Caco-2 (cell line): ENCODE data around the gene GGACT. TPM values are rescaled to one million over a fixed set of nuclear protein-coding genes. Genes with fewer than 3 reads are reported as not detected.

Experiments used
- BruUV-seq: library from RNA; stranded (reverse); fragments of 400-500 nt; replicated peaks from 2 replicates; lab custom pipeline; 2021; lab: Mats Ljungman, UMichigan
- CTCF ChIA-PET: fragments of 300-600 bp; sonication (Branson Sonifier 250); formaldehyde crosslinking; loops from one replicate; lab custom pipeline; 2022; ENCODE audit warnings: antibody characterized with exemption; lab: Charles Lee
- POLR2A ChIA-PET: fragments of 300-600 bp; sonication (Branson Sonifier 250); formaldehyde crosslinking; loops from one replicate; lab custom pipeline; 2022; ENCODE audit warnings: antibody characterized with exemption; lab: Charles Lee
- DNase-seq, 2 experiments: peaks; one replicate each; pipeline versions ENCODE4 v3.0.0 to v3.0.0-alpha.2; 2020 to 2022
- H3K27me3 ChIP-seq: replicated peaks from 2 replicates; pipeline ENCODE4 v1.6.0; 2011; ENCODE audit warnings: low read length; ENCODE audit not compliant: control insufficient read depth, insufficient read depth
- H3K36me3 ChIP-seq: 2 replicates; pipeline ENCODE4 v1.5.1; 2011; ENCODE audit warnings: low read length; ENCODE audit not compliant: control insufficient read depth, insufficient read depth
- H3K4me1 ChIP-seq: fragments of 250-450 bp; sonication (Bioruptor Pico); 2 replicates; pipeline ENCODE4 v1.5.1; 2020; ENCODE audit warnings: mild to moderate bottlenecking
- H3K4me3 ChIP-seq: 2 replicates; pipeline ENCODE4 v1.5.1; 2011; ENCODE audit warnings: low read depth, mild to moderate bottlenecking, control low read depth, low read length
- H3K9me3 ChIP-seq: fragments of 250-450 bp; sonication (Bioruptor Pico); 2 replicates; pipeline ENCODE4 v1.5.1; 2020; ENCODE audit warnings: mild to moderate bottlenecking, moderate library complexity
- H3K27ac Mint-ChIP-seq: one replicate; pipeline ENCODE4 v1.8.0; 2022; ENCODE audit warnings: mixed read lengths; ENCODE audit not compliant: unreplicated experiment
- H3K27me3 Mint-ChIP-seq: one replicate; pipeline ENCODE4 v1.8.0; 2022; ENCODE audit warnings: mixed read lengths; ENCODE audit not compliant: insufficient read depth, unreplicated experiment
- H3K36me3 Mint-ChIP-seq: one replicate; pipeline ENCODE4 v1.8.0; 2022; ENCODE audit warnings: mild to moderate bottlenecking, mixed read lengths; ENCODE audit not compliant: insufficient read depth, unreplicated experiment
- H3K4me1 Mint-ChIP-seq: one replicate; pipeline ENCODE4 v1.8.0; 2022; ENCODE audit warnings: low read depth, mixed read lengths; ENCODE audit not compliant: unreplicated experiment
- H3K4me3 Mint-ChIP-seq: one replicate; pipeline ENCODE4 v1.8.0; 2022; ENCODE audit warnings: mild to moderate bottlenecking, moderate library complexity, mixed read lengths; ENCODE audit not compliant: unreplicated experiment
- H3K9me3 Mint-ChIP-seq: one replicate; pipeline ENCODE4 v1.8.0; 2022; ENCODE audit warnings: mixed read lengths; ENCODE audit not compliant: unreplicated experiment
- CTCF ChIP-seq, 2 experiments: fragments of 200-600 bp in 1 of 2; IDR thresholded peaks; 1 replicate in 1 of 2; 2 replicates in 1 of 2; pipeline versions ENCODE4 v1.5.1 to v1.8.0; 2011 to 2022; ENCODE audit warnings: antibody characterized with exemption in 1 of 2, control low read depth in 1 of 2, inconsistent platforms in 1 of 2, low read depth in 1 of 2, low read length in 1 of 2, mild to moderate bottlenecking in 1 of 2, moderate library complexity in 1 of 2; ENCODE audit not compliant: insufficient read depth in 1 of 2, severe bottlenecking in 1 of 2, unreplicated experiment in 1 of 2
- intact Hi-C: fragments of 100-400 bp; cut with micrococcal nuclease; formaldehyde crosslinking; loops from one replicate; pipeline ENCODE4 v1.10.0; 2022; ENCODE audit not compliant: unreplicated experiment
- total RNA-seq: library from RNA; stranded (reverse); gene quantifications from 2 replicates; pipeline ENCODE4 v1.2.3, GENCODE V29; 2022

Gene GGACT
- total RNA-seq, 1 experiment from 2014 or later = 3.6 TPM

- H3K4me1 Mint-ChIP-seq = peaks cover 8% of the 10 kb centered on the region
- no peaks in the 10 kb centered on the region for H3K9me3 ChIP-seq
- no peak for DNase-seq
- no TSS peak for BruUV-seq
- H3K27me3 Mint-ChIP-seq = no peaks in the 10 kb centered on the region
- H3K36me3 Mint-ChIP-seq = peaks cover 24% of the 10 kb centered on the region
- no peak overlapping the region for H3K4me3 ChIP-seq
- H3K9me3 Mint-ChIP-seq = no peaks in the 10 kb centered on the region
- H3K4me1 ChIP-seq = peaks cover 8% of the 10 kb centered on the region
- H3K27ac Mint-ChIP-seq = no peak overlapping the region
- no peak for TF ChIP-seq CTCF (IDR thresholded peaks at IDR 0.05; ENCODE audit: insufficient read depth in 1 of 2, low read depth in 1 of 2, low read length in 1 of 2, severe bottlenecking in 1 of 2, unreplicated experiment in 1 of 2)
- H3K4me3 Mint-ChIP-seq = no peak overlapping the region
- H3K27me3 ChIP-seq = no peaks in the 10 kb centered on the region
- H3K36me3 ChIP-seq = no peaks in the 10 kb centered on the region
- intact Hi-C loops = no loop called here
- ChIA-PET POLR2A (no interaction called here), CTCF (no interaction called here)
Measured at GRCh38 chr13:100528353-100528752, 60.2 kb downstream of the GGACT start.

- intact Hi-C loops = no loop called here
- H3K27ac Mint-ChIP-seq = no peak overlapping the region
- DNase-seq = no peak
- H3K27me3 ChIP-seq = no peaks in the 10 kb centered on the region
- peaks cover 24% of the 10 kb centered on the region for H3K36me3 Mint-ChIP-seq
- no peaks in the 10 kb centered on the region for H3K9me3 Mint-ChIP-seq
- ChIA-PET CTCF (no interaction called here), POLR2A (no interaction called here)
- H3K36me3 ChIP-seq = no peaks in the 10 kb centered on the region
- H3K4me1 ChIP-seq = peaks cover 8% of the 10 kb centered on the region
- H3K4me1 Mint-ChIP-seq = peaks cover 8% of the 10 kb centered on the region
- TF ChIP-seq CTCF (IDR thresholded peaks at IDR 0.05; ENCODE audit: insufficient read depth in 1 of 2, low read depth in 1 of 2, low read length in 1 of 2, severe bottlenecking in 1 of 2, unreplicated experiment in 1 of 2) = no peak
- no peak overlapping the region for H3K4me3 ChIP-seq
- no peaks in the 10 kb centered on the region for H3K9me3 ChIP-seq
- H3K4me3 Mint-ChIP-seq = no peak overlapping the region
- no TSS peak for BruUV-seq
- H3K27me3 Mint-ChIP-seq = no peaks in the 10 kb centered on the region
Measured at GRCh38 chr13:100527644-100528043, 60.9 kb downstream of the GGACT start.

GRCh38 chr13:100526318-100527000 lies 62.1 kb downstream of the GGACT start:
- TF ChIP-seq CTCF (IDR thresholded peaks at IDR 0.05; ENCODE audit: insufficient read depth in 1 of 2, low read depth in 1 of 2, low read length in 1 of 2, severe bottlenecking in 1 of 2, unreplicated experiment in 1 of 2) = no peak
- ChIA-PET CTCF (interaction anchor here (1.1 kb wide), 1 partner anchor 47 kb away, joined by 3 read pairs; no protein-coding TSS in a partner anchor), POLR2A (no interaction called here)
- peaks cover 8% of the 10 kb centered on the region for H3K4me1 ChIP-seq
- no peak overlapping the region for H3K27ac Mint-ChIP-seq
- no peak for DNase-seq
- no peak overlapping the region for H3K4me3 Mint-ChIP-seq
- H3K4me3 ChIP-seq = no peak overlapping the region
- H3K4me1 Mint-ChIP-seq = peaks cover 8% of the 10 kb centered on the region
- H3K36me3 ChIP-seq = no peaks in the 10 kb centered on the region
- intact Hi-C loops = no loop called here
- no peaks in the 10 kb centered on the region for H3K27me3 Mint-ChIP-seq
- H3K36me3 Mint-ChIP-seq = peaks cover 24% of the 10 kb centered on the region
- no TSS peak for BruUV-seq
- H3K27me3 ChIP-seq = no peaks in the 10 kb centered on the region
- H3K9me3 Mint-ChIP-seq = no peaks in the 10 kb centered on the region
- no peaks in the 10 kb centered on the region for H3K9me3 ChIP-seq
